ENCODE data around the gene GSN. TPM values are rescaled to one million over a fixed set of nuclear protein-coding genes. Genes with fewer than 3 reads are reported as not detected.

GSN gene
- total and polyA plus RNA-seq, 9 of the 15 experiments (the other 6 are each of a cell fraction or from before 2014, with no cell fraction given): 0.39 to 16.6 (median 8.2) TPM

GRCh38 chr9:121286688-121286972, 18.7 kb downstream of the GSN start (continued):
- no peak for TF ChIP-seq MGA (IDR thresholded peaks at IDR 0.05)
- TF ChIP-seq ZNF263 (CRISPR knock-in tag; IDR thresholded peaks at IDR 0.05; ENCODE audit: borderline replicate concordance): no peak; the same call in 1 of the 2 replicates
- TF ChIP-seq GATAD2B (IDR thresholded peaks at IDR 0.05; ENCODE audit: borderline replicate concordance): no peak
- no peak for TF ChIP-seq U2AF2 (optimal IDR thresholded peaks at IDR 0.05; ENCODE audit: low read depth, low read length)
- TF ChIP-seq ZNF407 (IDR thresholded peaks at IDR 0.05; ENCODE audit: low read depth): no peak
- no peak for TF ChIP-seq ZBTB33 (CRISPR knock-in tag; IDR thresholded peaks at IDR 0.05)

Measured in K562 (cell line).